HG02973 (cell line): ENCODE results near the gene SEMA4F.
"Not testable (repeated sequence)": the region's sequence is repeated elsewhere in the genome, so short reads cannot be mapped to it uniquely, and the experiment has no call there.

Source experiments
- ATAC-seq: cut with Tn5 transposase; IDR thresholded peaks from one replicate; pipeline ENCODE4 v1.9.1; 2021; ENCODE audit warnings: moderate library complexity; ENCODE audit not compliant: unreplicated experiment

The SEMA4F gene, protein sequence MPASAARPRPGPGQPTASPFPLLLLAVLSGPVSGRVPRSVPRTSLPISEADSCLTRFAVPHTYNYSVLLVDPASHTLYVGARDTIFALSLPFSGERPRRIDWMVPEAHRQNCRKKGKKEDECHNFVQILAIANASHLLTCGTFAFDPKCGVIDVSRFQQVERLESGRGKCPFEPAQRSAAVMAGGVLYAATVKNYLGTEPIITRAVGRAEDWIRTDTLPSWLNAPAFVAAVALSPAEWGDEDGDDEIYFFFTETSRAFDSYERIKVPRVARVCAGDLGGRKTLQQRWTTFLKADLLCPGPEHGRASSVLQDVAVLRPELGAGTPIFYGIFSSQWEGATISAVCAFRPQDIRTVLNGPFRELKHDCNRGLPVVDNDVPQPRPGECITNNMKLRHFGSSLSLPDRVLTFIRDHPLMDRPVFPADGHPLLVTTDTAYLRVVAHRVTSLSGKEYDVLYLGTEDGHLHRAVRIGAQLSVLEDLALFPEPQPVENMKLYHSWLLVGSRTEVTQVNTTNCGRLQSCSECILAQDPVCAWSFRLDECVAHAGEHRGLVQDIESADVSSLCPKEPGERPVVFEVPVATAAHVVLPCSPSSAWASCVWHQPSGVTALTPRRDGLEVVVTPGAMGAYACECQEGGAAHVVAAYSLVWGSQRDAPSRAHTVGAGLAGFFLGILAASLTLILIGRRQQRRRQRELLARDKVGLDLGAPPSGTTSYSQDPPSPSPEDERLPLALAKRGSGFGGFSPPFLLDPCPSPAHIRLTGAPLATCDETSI

DNA sequence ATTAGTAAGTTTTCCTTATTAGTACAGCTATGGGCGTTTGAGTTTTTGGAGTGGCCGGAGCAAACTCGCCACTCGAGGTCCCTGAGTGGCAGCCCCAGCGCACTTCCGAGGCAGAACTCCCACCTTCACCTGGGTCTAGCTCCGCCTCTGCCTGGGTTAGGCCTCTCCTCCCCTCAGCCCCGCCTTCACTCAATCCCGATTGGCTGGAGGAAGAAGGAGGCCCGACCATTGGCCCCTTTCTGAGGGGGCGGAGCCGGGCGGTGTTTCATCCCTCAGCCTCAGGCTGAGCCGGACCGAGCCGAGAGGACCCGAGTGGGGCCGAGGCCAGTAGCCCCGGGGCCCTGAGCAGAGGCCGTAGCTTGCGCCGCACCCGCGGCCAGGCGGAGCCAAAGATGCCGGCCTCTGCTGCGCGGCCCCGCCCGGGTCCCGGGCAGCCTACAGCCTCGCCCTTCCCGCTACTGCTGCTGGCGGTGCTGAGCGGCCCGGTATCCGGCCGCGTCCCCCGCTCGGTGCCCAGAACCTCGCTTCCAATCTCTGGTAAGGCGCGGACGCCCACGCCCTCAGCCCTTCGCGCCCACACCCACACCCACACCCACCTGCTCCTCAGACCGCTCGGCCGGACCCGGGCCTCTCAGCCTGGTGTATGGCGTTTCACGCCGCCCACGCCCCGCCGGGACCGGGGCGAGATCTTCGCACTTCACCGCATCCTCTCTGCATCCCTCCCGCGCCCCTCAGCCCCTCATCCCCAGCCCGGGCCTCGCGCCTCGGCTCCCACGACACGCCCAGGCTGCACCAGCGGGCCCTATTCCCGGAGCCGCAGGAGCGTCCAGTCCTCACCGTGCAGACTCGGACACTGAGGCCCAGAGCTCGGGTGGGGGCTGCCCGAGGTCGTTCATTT, at the start of gene SEMA4F:
Gene SEMA4F (plus strand): TSS at position 263 of the 898 bp plus-strand sequence. CDS start 130 bp downstream, at position 393.
- ATAC-seq, result peak; percentile 99

- no peak for ATAC-seq
Measured at GRCh38 chr2:74606927-74607326, 47.1 kb upstream of the SEMA4F start.

- no peak for ATAC-seq
Measured at GRCh38 chr2:74617122-74617521, 36.9 kb upstream of the SEMA4F start.

- no peak for ATAC-seq
Measured at GRCh38 chr2:74618410-74619083, 35.5 kb upstream of the SEMA4F start.

GRCh38 chr2:74619651-74620297, 34.3 kb upstream of the SEMA4F start:
- no peak for ATAC-seq

- ATAC-seq, result no peak
Measured at GRCh38 chr2:74620671-74621070, 33.4 kb upstream of the SEMA4F start.

GRCh38 chr2:74625658-74626425, 28.2 kb upstream of the SEMA4F start:
- no peak for ATAC-seq

DNA sequence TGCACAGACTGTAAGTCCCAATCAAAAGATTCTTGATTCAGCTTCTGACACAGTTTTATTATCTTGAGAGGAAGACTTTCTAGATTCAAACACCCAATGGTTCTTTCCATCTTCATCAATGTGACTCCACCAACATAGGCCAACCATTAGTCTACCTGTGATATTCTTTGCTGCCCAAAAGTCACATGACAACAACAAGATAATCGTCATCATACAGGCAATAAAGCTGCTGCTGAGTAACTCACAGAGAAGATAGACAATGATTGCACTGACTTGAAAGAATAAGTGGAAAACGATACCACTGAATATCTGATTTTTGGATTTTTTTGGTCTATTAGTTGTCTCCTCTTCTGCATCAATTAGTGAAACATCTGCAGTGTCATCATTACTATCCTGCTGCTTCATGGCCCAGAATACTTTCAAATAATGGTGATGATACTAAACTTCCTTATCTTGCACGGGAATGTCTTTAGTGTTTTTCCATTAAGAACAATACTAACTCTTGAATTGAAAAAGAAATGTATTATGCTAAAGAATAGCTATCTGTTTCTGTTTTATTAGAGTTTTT, 25.4 kb upstream of the SEMA4F start:
- no peak for ATAC-seq

DNA sequence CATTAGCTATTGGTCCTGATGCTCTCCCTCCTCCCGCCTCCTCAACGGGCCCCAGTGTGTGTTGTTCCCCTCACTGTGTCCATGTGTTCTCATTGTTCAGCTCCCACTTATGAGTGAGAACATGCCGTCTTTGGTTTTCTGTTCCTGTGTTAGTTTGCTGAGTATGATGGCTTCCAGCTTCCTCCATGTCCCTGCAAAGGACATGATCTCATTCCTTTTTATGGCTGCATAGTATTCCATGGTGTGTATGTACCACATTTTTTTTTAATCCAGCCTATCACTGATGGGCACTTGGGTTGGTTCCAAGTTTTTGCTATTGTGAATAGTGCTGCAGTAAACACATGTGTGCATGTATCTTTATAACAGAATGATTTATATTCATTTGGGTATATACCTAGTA, 23.6 kb upstream of the SEMA4F start:
- ATAC-seq, result not testable (repeated sequence)

GRCh38 chr2:74632209-74632938, 21.7 kb upstream of the SEMA4F start:
- no peak for ATAC-seq

DNA sequence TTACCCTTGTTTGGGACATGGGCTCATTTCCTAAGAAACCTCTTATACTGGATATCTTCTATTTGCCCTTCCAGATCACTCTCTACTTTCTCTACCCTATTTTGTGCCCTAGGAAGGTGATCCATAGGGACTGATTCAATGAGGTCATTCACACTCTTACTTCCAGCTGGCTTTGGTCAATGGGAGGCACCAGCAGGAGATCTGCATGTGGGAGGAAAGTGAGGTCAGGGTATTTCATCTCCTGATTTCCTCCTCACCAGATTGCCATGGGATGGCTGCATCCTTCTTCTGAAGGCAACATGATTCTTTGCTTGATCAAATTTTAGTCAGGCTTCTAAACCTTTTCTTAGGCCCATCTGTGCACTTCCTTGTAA, 21.1 kb upstream of the SEMA4F start:
- ATAC-seq, result no peak

DNA sequence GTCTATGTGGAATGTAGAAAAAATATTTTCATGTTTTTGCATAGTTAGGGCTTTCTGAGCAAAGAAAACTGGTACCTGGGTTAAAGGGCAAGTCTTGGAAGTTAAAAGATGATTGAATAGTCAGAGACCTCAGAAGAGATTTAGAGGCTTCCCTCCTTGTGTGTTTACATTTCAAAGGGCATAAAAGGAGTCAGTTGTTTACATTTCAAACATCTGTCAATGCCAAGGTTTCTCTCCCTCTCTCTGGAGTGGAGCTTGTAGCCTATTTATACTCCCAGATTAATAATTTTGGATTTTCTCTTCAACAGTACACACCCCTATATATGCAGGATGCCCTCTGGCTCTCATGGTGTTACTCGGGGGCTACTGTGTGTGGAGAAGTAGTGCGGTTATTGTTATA, 14.5 kb upstream of the SEMA4F start:
- ATAC-seq, result no peak

GRCh38 chr2:74645344-74645743, 8.7 kb upstream of the SEMA4F start:
- ATAC-seq, result no peak

DNA sequence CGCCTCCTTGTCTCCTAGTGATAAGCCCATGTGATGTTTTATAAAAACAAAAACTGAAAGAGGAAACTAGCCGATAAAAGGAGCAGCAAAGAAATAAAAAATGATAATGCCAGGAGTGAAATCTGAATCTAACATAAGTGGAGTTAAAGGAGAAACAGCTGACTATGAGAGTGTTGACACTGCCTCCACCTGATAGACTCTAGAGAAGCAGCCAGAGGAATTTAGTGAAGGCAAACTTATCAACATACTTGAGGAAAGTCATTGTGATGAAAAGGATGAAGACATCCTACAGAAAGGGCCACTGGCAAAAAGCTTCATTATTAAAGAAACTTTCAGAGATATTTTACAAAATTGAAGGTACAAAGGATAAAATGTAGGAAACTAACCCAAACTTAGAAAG, 7.8 kb upstream of the SEMA4F start:
- no peak for ATAC-seq

DNA sequence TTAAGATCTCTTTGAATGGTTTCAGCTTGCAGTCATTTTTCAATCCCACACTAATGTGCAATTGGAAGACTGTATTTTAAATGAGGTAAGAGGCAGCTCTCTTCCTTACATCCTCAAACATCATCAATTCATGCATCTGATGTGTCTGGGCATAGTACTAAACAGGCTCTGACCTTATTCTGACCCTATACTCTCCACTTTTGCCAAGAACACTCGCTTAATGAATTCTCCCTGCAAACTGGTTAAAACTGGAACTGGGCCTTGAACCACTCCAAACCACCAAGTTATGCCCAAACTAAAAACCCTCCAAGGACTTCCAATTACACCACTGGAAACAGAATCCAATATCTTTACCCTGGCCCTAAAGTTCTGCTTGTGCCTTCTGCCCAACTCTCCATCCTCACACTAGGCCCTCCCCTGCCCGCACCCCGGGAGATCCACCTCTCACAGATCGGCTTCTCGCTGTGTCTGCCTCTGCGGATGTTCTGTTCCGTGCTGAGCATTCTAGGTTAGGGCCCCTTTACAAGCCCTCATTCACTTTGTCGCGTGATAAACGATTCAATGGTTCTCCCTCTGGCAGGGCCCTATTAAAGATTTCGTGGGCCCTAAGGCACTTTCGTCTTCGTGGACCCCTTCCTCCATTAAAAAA, 7.1 kb upstream of the SEMA4F start:
- ATAC-seq, result no peak

DNA sequence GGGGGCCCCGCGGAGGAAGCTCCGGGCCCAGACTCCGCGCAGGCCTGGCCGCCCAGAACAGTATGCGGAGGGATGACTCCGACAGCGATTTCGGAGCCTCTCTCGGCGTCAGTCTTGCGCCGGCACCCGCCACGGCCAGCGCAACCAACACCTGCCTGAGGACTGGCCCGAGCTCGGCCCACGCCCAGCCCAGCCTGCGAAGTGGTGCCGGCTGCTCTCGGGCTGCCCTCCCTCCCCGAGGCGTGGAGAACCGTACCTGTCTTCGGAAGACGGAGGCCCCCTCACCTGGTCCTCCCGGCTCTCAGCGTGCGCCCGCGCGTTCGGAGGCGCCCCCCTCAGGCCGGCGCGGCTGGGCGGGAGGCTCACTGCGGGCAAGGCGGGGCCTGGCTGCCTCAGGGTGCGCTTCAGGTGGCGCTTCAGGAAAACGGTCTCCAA, 6.0 kb upstream of the SEMA4F start, which contains the start of gene M1AP:
Gene M1AP (minus strand): TSS at position 322 of the 435 bp plus-strand sequence. CDS start 8,055 bp downstream, outside the sequence.
- ATAC-seq, result no peak

- peak; percentile 16 for ATAC-seq
Measured at GRCh38 chr2:74653589-74653984, 460 bp upstream of the SEMA4F start.

- ATAC-seq, result no peak
Measured at GRCh38 chr2:74655579-74655978, 1.5 kb downstream of the SEMA4F start.
